CD4-positive, alpha-beta T cell treated with Interleukin-15 for 4 hours (primary cell): ENCODE data around the gene CCDC134.

Source experiments
- DNase-seq: peaks from one replicate; pipeline ENCODE4 v3.0.0-alpha.2; 2020; ENCODE audit warnings: low spot score

CCDC134 gene

GRCh38 chr22:41787331-41787730 is 13.1 kb upstream of the CCDC134 start:
- DNase-seq = no peak

GRCh38 chr22:41793871-41794270 is 6.6 kb upstream of the CCDC134 start:
- DNase-seq = no peak

- DNase-seq = no peak
Measured at GRCh38 chr22:41798736-41799135, 1.7 kb upstream of the CCDC134 start.

- DNase-seq = no peak
Measured at GRCh38 chr22:41799486-41800347, 762 bp upstream of the CCDC134 start.

GRCh38 chr22:41801147-41801819 is 804 bp downstream of the CCDC134 start:
- no peak for DNase-seq

- DNase-seq = no peak
Measured at GRCh38 chr22:41801886-41802285, 1.4 kb downstream of the CCDC134 start.

- DNase-seq = no peak
Measured at GRCh38 chr22:41805639-41806038, 5.2 kb downstream of the CCDC134 start.

GRCh38 chr22:41808400-41808799 is 7.9 kb downstream of the CCDC134 start:
- DNase-seq = no peak

GRCh38 chr22:41810022-41810421 is 9.5 kb downstream of the CCDC134 start:
- no peak for DNase-seq

- DNase-seq = no peak
Measured at GRCh38 chr22:41812805-41813545, 12.5 kb downstream of the CCDC134 start.

GRCh38 chr22:41813726-41814410 is 13.4 kb downstream of the CCDC134 start:
- no peak for DNase-seq

GRCh38 chr22:41815716-41816115 is 15.2 kb downstream of the CCDC134 start:
- DNase-seq = no peak

- no peak for DNase-seq
Measured at GRCh38 chr22:41816241-41816640, 15.8 kb downstream of the CCDC134 start.

- DNase-seq = no peak
Measured at GRCh38 chr22:41816871-41817270, 16.4 kb downstream of the CCDC134 start.

GRCh38 chr22:41818011-41818410 is 17.5 kb downstream of the CCDC134 start:
- no peak for DNase-seq

GRCh38 chr22:41818596-41818995 is 18.1 kb downstream of the CCDC134 start:
- no peak for DNase-seq

- DNase-seq = no peak
Measured at GRCh38 chr22:41819257-41819656, 18.8 kb downstream of the CCDC134 start.

GRCh38 chr22:41820447-41820846 is 20.0 kb downstream of the CCDC134 start:
- no peak for DNase-seq

- DNase-seq = no peak
Measured at GRCh38 chr22:41821471-41822316, 21.2 kb downstream of the CCDC134 start.

GRCh38 chr22:41822317-41823057 is 22.0 kb downstream of the CCDC134 start:
- peak; percentile 90 for DNase-seq
